Activated naive CD8-positive, alpha-beta T cell (primary cell): ENCODE results near the gene DACH1.
"Not testable (repeated sequence)": the region's sequence is repeated elsewhere in the genome, so short reads cannot be mapped to it uniquely, and the experiment has no call there.

Source experiments
- H3K27ac Mint-ChIP-seq: one replicate; pipeline ENCODE4 v1.8.0; 2021; ENCODE audit warnings: mixed read lengths
- H3K27me3 Mint-ChIP-seq: one replicate; pipeline ENCODE4 v1.8.0; 2021; ENCODE audit warnings: mixed read lengths
- H3K36me3 Mint-ChIP-seq: one replicate; pipeline ENCODE4 v1.8.0; 2021; ENCODE audit warnings: mixed read lengths
- H3K4me1 Mint-ChIP-seq: one replicate; pipeline ENCODE4 v1.8.0; 2021; ENCODE audit warnings: low read depth, mixed read lengths
- H3K4me3 Mint-ChIP-seq: one replicate; pipeline ENCODE4 v1.8.0; 2021; ENCODE audit warnings: mild to moderate bottlenecking, mixed read lengths
- H3K9me3 Mint-ChIP-seq: one replicate; pipeline ENCODE4 v1.8.0; 2021; ENCODE audit warnings: low read depth, mixed read lengths

Gene DACH1

GRCh38 chr13:71860547-71861138, 6.4 kb downstream of the DACH1 start:
- H3K4me3 Mint-ChIP-seq, result no peak overlapping the region
- H3K27me3 Mint-ChIP-seq, result peaks cover 22% of the 10 kb centered on the region
- no peaks in the 10 kb centered on the region for H3K9me3 Mint-ChIP-seq
- peaks cover 13% of the 10 kb centered on the region for H3K4me1 Mint-ChIP-seq
- H3K27ac Mint-ChIP-seq, result no peak overlapping the region
- no peaks in the 10 kb centered on the region for H3K36me3 Mint-ChIP-seq

DNA sequence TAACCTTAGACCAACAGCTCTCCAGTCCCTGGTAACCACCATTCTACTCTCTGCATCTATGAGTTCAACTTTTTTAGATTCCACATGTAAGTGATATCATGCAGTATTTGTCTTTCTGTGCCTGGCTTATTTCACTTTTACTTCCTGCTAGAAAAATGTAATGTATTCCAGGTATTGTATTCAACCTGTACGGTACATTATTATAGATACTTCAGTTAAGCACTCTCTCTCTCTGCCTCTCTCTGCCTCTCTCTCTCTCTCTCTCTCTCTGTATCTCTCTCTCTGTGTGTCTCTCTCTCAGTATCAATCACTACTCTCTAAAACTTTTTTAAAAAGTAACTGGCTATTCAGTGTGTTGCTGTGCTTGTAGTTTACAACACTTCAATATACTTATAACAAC, 8.4 kb downstream of the DACH1 start:
- Mint-ChIP-seq H3K9me3 (no peaks in the 10 kb centered on the region), H3K4me1 (peaks cover 1% of the 10 kb centered on the region), H3K36me3 (no peaks in the 10 kb centered on the region), H3K27ac (no peak overlapping the region), H3K27me3 (peaks cover 9% of the 10 kb centered on the region), H3K4me3 (no peak overlapping the region)

GRCh38 chr13:71856548-71857043, 10.4 kb downstream of the DACH1 start:
- Mint-ChIP-seq H3K9me3 (no peaks in the 10 kb centered on the region), H3K27me3 (peaks cover 6% of the 10 kb centered on the region), H3K27ac (no peak overlapping the region), H3K4me1 (no peaks in the 10 kb centered on the region), H3K36me3 (no peaks in the 10 kb centered on the region), H3K4me3 (no peak overlapping the region)

DNA sequence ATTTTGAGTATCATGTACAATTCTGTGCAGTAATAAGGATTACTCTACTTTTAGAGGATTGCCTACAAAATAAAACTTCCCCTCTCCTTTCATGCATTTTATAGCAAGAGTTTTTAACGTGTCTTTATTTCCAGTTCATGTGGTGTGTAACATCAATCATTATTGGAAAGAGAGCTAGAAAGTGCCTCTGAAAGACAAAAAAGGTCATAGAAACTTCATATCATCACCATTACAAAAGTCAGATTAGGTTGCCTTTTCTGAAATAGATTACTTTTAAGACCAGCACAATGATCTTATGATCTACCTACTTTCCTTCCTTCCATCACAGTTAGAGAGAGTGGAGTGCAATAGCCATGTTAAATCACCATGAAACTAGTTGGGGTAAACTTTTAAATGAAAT, 12.6 kb downstream of the DACH1 start:
- Mint-ChIP-seq H3K36me3 (no peaks in the 10 kb centered on the region), H3K4me1 (no peaks in the 10 kb centered on the region), H3K27me3 (peaks cover 1% of the 10 kb centered on the region), H3K9me3 (no peaks in the 10 kb centered on the region), H3K27ac (no peak overlapping the region), H3K4me3 (no peak overlapping the region)

DNA sequence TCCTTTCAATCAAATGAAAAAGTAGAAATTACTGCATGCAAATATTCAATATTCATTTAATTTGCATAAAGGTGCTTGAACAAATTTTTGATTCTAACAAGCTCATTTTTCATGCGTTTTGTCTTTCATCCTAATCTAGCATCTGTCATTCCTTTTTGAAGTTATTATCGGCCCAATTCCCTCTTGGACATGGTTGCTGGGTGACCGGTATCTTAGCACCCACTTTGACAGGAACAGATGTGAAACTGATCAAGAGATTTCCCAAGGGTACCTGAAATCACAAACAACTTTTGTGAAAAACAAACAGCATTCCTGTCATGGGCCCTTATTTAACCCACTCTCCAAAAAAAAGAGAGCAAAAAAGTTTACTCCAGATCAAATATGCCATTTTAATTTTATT, 13.3 kb downstream of the DACH1 start:
- peaks cover under 1% of the 10 kb centered on the region for H3K27me3 Mint-ChIP-seq
- H3K9me3 Mint-ChIP-seq, result no peaks in the 10 kb centered on the region
- H3K27ac Mint-ChIP-seq, result no peak overlapping the region
- H3K36me3 Mint-ChIP-seq, result no peaks in the 10 kb centered on the region
- H3K4me1 Mint-ChIP-seq, result no peaks in the 10 kb centered on the region
- no peak overlapping the region for H3K4me3 Mint-ChIP-seq

- Mint-ChIP-seq H3K27ac (no peak overlapping the region), H3K36me3 (no peaks in the 10 kb centered on the region)
Observed at GRCh38 chr13:71852736-71853135, 14.3 kb downstream of the DACH1 start.

GRCh38 chr13:71851498-71852409, 15.2 kb downstream of the DACH1 start:
- H3K36me3 Mint-ChIP-seq, result no peaks in the 10 kb centered on the region
- no peaks in the 10 kb centered on the region for H3K9me3 Mint-ChIP-seq
- H3K27ac Mint-ChIP-seq, result no peak overlapping the region
- H3K27me3 Mint-ChIP-seq, result no peaks in the 10 kb centered on the region
- no peak overlapping the region for H3K4me3 Mint-ChIP-seq
- H3K4me1 Mint-ChIP-seq, result no peaks in the 10 kb centered on the region

More at GRCh38 chr13:71852736-71853135, 14.3 kb downstream of the DACH1 start:
- Mint-ChIP-seq H3K4me1 (no peaks in the 10 kb centered on the region), H3K4me3 (no peak overlapping the region), H3K9me3 (no peaks in the 10 kb centered on the region), H3K27me3 (no peaks in the 10 kb centered on the region)

- H3K27ac Mint-ChIP-seq, result no peak overlapping the region
- H3K27me3 Mint-ChIP-seq, result no peaks in the 10 kb centered on the region
- H3K9me3 Mint-ChIP-seq, result no peaks in the 10 kb centered on the region
- no peaks in the 10 kb centered on the region for H3K36me3 Mint-ChIP-seq
- no peak overlapping the region for H3K4me3 Mint-ChIP-seq
- H3K4me1 Mint-ChIP-seq, result no peaks in the 10 kb centered on the region
Observed at GRCh38 chr13:71842003-71842402, 25.0 kb downstream of the DACH1 start.

DNA sequence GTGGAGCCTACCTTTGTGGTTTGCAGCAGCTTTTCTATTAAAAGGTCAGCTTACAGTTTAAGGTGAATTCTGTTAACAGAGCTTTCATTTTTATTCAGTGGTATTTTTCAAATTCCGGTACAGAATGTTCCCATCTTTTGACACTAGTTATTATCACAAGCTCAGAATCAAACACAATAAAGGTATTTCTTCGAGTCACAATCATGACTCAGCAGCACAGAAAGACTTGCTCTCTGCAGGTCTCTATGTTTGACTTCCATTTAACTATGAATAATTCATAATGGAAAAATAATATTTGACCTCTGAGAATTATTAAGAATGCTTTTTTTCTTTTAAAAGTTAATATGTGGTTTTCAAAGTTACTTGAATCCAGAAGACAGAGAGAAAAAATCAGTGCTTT, 28.2 kb downstream of the DACH1 start:
- no peaks in the 10 kb centered on the region for H3K36me3 Mint-ChIP-seq
- H3K27me3 Mint-ChIP-seq, result no peaks in the 10 kb centered on the region

DNA sequence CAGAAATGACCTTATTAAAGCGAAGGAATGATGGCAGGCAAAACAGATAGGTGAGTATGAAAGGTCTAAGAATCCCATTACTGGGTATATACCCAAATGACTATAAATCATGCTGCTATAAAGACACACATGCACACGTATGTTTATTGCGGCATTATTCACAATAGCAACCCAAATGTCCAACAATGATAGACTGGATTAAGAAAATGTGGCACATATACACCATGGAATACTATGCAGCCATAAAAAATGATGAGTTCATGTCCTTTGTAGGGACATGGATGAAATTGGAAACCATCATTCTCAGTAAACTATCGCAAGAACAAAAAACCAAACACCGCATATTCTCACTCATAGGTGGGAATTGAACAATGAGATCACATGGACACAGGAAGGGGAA, 29.4 kb downstream of the DACH1 start:
- not testable (repeated sequence) for H3K4me3 Mint-ChIP-seq, H3K9me3 Mint-ChIP-seq, H3K27me3 Mint-ChIP-seq, H3K4me1 Mint-ChIP-seq, H3K27ac Mint-ChIP-seq, H3K36me3 Mint-ChIP-seq

More for the DNA sequence above, 28.2 kb downstream of the DACH1 start:
- H3K4me1 Mint-ChIP-seq, result no peaks in the 10 kb centered on the region
- no peak overlapping the region for H3K27ac Mint-ChIP-seq
- H3K4me3 Mint-ChIP-seq, result no peak overlapping the region
- no peaks in the 10 kb centered on the region for H3K9me3 Mint-ChIP-seq

- no peak overlapping the region for H3K4me3 Mint-ChIP-seq
- no peaks in the 10 kb centered on the region for H3K36me3 Mint-ChIP-seq
- no peak overlapping the region for H3K27ac Mint-ChIP-seq
- H3K4me1 Mint-ChIP-seq, result peaks cover 2% of the 10 kb centered on the region
- no peaks in the 10 kb centered on the region for H3K9me3 Mint-ChIP-seq
- no peaks in the 10 kb centered on the region for H3K27me3 Mint-ChIP-seq
Observed at GRCh38 chr13:71831716-71832115, 35.3 kb downstream of the DACH1 start.

DNA sequence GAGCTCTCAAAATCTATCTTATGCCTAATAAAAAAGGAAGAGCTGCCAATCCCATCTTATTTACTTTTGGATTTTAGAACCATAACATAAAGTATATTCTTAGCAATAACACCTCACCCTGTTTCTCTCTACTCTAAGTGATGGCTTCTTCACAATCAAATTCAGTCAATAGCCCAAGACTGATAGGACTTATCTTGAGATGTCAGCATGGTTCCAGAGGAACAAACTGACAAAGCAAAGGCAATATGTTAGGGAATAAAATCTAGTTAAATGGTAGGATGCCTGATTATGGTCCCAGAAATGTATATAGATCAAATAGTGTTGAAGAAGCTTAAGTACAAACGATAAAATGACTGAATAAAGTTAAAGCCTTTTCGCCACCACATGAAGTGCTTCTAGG, 36.3 kb downstream of the DACH1 start:
- Mint-ChIP-seq H3K9me3 (no peaks in the 10 kb centered on the region), H3K27ac (no peak overlapping the region), H3K4me1 (peaks cover 2% of the 10 kb centered on the region), H3K36me3 (no peaks in the 10 kb centered on the region), H3K4me3 (no peak overlapping the region), H3K27me3 (peaks cover 1% of the 10 kb centered on the region)

DNA sequence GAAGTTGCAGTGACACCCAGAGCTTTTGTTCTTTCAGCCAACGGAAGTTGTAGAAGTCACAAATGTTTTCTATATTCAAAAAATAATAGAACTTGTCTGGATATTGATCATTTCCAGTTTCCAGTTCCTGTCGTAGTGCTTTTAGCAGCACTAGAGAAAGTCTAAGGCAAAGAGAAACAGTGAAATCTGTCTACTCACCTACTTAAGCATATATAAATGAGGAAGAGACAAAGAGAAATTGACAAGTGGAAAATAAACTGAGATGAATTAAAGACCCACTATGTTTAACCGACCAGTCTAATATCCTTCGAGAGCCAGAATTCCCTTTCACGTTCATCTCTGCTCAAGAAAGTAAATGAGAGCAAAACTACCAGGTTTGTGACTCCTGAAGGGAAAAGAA, 36.7 kb downstream of the DACH1 start:
- Mint-ChIP-seq H3K27ac (no peak overlapping the region), H3K27me3 (peaks cover 1% of the 10 kb centered on the region), H3K9me3 (no peaks in the 10 kb centered on the region), H3K36me3 (no peaks in the 10 kb centered on the region), H3K4me1 (peaks cover 2% of the 10 kb centered on the region), H3K4me3 (no peak overlapping the region)

- no peak overlapping the region for H3K4me3 Mint-ChIP-seq
- H3K9me3 Mint-ChIP-seq, result no peaks in the 10 kb centered on the region
- H3K4me1 Mint-ChIP-seq, result peaks cover 2% of the 10 kb centered on the region
- no peak overlapping the region for H3K27ac Mint-ChIP-seq
- H3K27me3 Mint-ChIP-seq, result peaks cover 1% of the 10 kb centered on the region
- H3K36me3 Mint-ChIP-seq, result no peaks in the 10 kb centered on the region
Observed at GRCh38 chr13:71829547-71829946, 37.5 kb downstream of the DACH1 start.

DNA sequence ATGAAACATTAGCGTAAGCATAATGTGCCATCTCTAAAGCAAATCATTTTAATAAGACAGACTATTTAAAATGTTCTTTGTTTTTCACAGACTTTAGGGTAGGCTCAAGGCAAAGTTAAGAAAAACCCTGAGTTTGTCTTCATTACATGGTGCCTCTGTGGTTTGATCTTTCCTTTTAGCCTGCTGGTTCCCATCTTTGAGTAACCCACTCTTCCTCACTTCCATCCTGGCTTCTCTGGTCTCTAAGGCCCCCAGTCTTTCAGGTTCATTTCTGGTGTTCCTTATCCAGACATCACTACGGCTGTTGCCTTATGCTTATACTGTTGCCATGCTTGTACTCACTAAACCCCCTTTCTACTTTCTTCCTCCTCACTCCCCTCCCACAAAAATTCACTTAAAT, 38.4 kb downstream of the DACH1 start:
- peaks cover 1% of the 10 kb centered on the region for H3K27me3 Mint-ChIP-seq
- peaks cover 2% of the 10 kb centered on the region for H3K4me1 Mint-ChIP-seq
- no peaks in the 10 kb centered on the region for H3K36me3 Mint-ChIP-seq
- no peaks in the 10 kb centered on the region for H3K9me3 Mint-ChIP-seq
- H3K4me3 Mint-ChIP-seq, result no peak overlapping the region
- H3K27ac Mint-ChIP-seq, result no peak overlapping the region
